ENCODE data around the gene HYKK.
"Not testable (repeated sequence)": the region's sequence is repeated elsewhere in the genome, so short reads cannot be mapped to it uniquely, and the experiment has no call there.

HYKK gene

GRCh38 chr15:78524230-78524629 is 16.9 kb downstream of the HYKK start:
- DNase-seq (ENCODE audit: extremely low read depth, low read depth) = no peak
- H3K4me3 ChIP-seq (replicated peaks; ENCODE audit: low read depth, low read length) = no peak overlapping the region
- TF ChIP-seq, protein P1, sequence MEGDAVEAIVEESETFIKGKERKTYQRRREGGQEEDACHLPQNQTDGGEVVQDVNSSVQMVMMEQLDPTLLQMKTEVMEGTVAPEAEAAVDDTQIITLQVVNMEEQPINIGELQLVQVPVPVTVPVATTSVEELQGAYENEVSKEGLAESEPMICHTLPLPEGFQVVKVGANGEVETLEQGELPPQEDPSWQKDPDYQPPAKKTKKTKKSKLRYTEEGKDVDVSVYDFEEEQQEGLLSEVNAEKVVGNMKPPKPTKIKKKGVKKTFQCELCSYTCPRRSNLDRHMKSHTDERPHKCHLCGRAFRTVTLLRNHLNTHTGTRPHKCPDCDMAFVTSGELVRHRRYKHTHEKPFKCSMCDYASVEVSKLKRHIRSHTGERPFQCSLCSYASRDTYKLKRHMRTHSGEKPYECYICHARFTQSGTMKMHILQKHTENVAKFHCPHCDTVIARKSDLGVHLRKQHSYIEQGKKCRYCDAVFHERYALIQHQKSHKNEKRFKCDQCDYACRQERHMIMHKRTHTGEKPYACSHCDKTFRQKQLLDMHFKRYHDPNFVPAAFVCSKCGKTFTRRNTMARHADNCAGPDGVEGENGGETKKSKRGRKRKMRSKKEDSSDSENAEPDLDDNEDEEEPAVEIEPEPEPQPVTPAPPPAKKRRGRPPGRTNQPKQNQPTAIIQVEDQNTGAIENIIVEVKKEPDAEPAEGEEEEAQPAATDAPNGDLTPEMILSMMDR (IDR thresholded peaks at IDR 0.05; ENCODE audit: low read depth, low read length, missing control alignments) = no peak

GRCh38 chr15:78527325-78527724 is 19.9 kb downstream of the HYKK start:
- TF ChIP-seq, protein P1 (IDR thresholded peaks at IDR 0.05; ENCODE audit: low read depth, low read length, missing control alignments) = no peak
- H3K4me3 ChIP-seq (replicated peaks; ENCODE audit: low read depth, low read length) = no peak overlapping the region
- DNase-seq (ENCODE audit: extremely low read depth, low read depth) = no peak

GRCh38 chr15:78533331-78533730 is 26.0 kb downstream of the HYKK start:
- DNase-seq (ENCODE audit: extremely low read depth, low read depth) = no peak
- TF ChIP-seq, protein P1 (IDR thresholded peaks at IDR 0.05; ENCODE audit: low read depth, low read length, missing control alignments) = no peak
- no peak overlapping the region for H3K4me3 ChIP-seq (replicated peaks; ENCODE audit: low read depth, low read length)

- TF ChIP-seq, protein P1 (IDR thresholded peaks at IDR 0.05; ENCODE audit: low read depth, low read length, missing control alignments) = no peak
- H3K4me3 ChIP-seq (replicated peaks; ENCODE audit: low read depth, low read length) = no peak overlapping the region
- no peak for DNase-seq (ENCODE audit: extremely low read depth, low read depth)
These were observed 28.8 kb downstream of the HYKK start for GRCh38 chr15:78536134-78536533.

DNA sequence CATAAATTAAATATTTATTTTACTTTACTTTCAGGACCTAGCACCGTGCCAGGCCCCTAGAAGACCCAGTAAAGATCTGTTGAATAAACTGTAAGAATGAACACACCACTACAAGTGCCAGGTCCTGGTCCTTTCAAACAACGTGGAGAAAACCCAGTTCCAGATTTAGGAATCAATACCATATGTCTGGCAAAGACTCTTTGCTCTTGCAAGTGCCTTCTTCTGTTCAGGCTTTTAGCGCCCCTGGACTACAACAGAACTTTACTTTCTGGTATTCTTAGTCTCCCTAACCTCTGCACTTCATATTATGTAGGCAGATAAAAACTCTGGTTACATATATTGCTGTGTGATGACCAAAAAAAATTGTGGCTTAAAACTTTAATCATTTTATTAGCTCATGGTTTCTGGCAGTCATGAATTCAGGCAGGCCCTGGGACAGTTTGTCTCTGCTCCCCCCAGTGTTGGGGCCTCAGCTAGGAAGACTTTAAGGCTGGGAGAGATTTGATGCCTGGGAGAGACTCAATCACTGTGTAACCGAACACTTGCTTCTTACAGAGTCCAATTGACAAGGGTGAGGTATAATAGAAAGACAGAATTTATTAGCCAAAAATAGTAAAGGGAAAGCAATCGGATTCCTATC is 30.0 kb downstream of the HYKK start:
- TF ChIP-seq, protein P1 (IDR thresholded peaks at IDR 0.05; ENCODE audit: low read depth, low read length, missing control alignments) = no peak
- no peak for DNase-seq (ENCODE audit: extremely low read depth, low read depth)
- H3K4me3 ChIP-seq (replicated peaks; ENCODE audit: low read depth, low read length) = no peak overlapping the region

GRCh38 chr15:78538358-78538757 is 31.0 kb downstream of the HYKK start:
- TF ChIP-seq, protein P1 (IDR thresholded peaks at IDR 0.05; ENCODE audit: low read depth, low read length, missing control alignments) = no peak
- no peak for DNase-seq (ENCODE audit: extremely low read depth, low read depth)
- no peak overlapping the region for H3K4me3 ChIP-seq (replicated peaks; ENCODE audit: low read depth, low read length)

DNA sequence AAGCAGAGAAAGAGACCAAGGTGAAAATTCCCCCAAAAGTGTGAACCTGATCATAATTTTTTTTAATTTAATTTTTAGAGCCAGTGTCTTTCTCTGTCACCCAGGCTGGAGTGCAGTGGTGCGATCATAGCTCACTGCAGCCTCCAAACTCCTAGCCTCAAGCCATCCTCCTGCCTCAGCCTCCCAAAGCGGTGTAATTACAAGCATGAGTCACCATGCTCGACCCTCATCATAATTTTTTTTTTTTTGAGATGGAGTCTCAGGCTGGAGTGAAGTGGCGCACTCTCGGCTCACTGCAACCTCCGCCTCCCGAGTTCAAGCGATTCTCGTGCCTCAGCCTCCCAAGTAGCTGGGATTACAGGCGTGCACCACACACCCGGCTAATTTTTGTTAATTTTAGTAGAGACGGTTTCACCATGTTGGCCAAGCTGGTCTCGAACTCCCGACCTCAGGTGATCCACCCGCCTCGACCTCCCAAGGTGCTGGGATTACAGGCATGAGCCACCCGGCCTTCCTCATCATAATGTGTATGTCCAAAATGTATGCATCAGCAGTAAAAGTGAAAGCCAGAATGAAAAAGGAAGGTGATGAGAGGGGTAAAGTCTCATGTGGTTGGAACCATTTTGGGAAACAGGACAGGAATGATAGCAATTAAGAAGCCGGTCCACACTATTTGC is 32.2 kb downstream of the HYKK start:
- H3K4me3 ChIP-seq (replicated peaks; ENCODE audit: low read depth, low read length) = peak overlapping the region; percentile 91
- not testable (repeated sequence) for DNase-seq (ENCODE audit: extremely low read depth, low read depth)

All from HFF-Myc (cell line).